Measurements from ENCODE around the gene PIGZ. TPM values are rescaled to one million over a fixed set of nuclear protein-coding genes. Genes with fewer than 3 reads are reported as not detected.

Gene PIGZ
- polyA plus RNA-seq, 1 donor = 56.8 TPM

GRCh38 chr3:196981657-196982056 is 13.0 kb upstream of the PIGZ start:
- no peak for DNase-seq
- WGBS (ENCODE audit: insufficient coverage, low lambda C conversion rate) = no CpG with 5 or more reads among the region's 13 CpGs
- H3K27me3 ChIP-seq (ENCODE audit: control insufficient read depth, insufficient read depth, low read length) = no peaks in the 10 kb centered on the region
- H3K27ac ChIP-seq (ENCODE audit: low read length) = no peak overlapping the region
- H3K36me3 ChIP-seq (ENCODE audit: control insufficient read depth, insufficient read depth, low read length) = no peaks in the 10 kb centered on the region
- peaks cover 37% of the 10 kb centered on the region for H3K9me3 ChIP-seq (ENCODE audit: control insufficient read depth, low read depth, low read length)
- no peak overlapping the region for H3K4me3 ChIP-seq (ENCODE audit: low read length)
- peaks cover 36% of the 10 kb centered on the region for H3K4me1 ChIP-seq (ENCODE audit: control insufficient read depth, insufficient read depth, low read length)

GRCh38 chr3:196979545-196979944 is 10.9 kb upstream of the PIGZ start:
- WGBS (ENCODE audit: insufficient coverage, low lambda C conversion rate) = 60% methylated on average over 1 of the region's 10 CpGs
- Histone ChIP-seq H3K4me1 (ENCODE audit: control insufficient read depth, insufficient read depth, low read length) (peaks cover 21% of the 10 kb centered on the region), H3K27ac (ENCODE audit: low read length) (peak overlapping the region; percentile 87), H3K4me3 (ENCODE audit: low read length) (no peak overlapping the region), H3K27me3 (ENCODE audit: control insufficient read depth, insufficient read depth, low read length) (no peaks in the 10 kb centered on the region), H3K36me3 (ENCODE audit: control insufficient read depth, insufficient read depth, low read length) (no peaks in the 10 kb centered on the region), H3K9me3 (ENCODE audit: control insufficient read depth, low read depth, low read length) (peaks cover 34% of the 10 kb centered on the region)
- DNase-seq = peak; percentile 83 to 92

GRCh38 chr3:196976941-196977340 is 8.3 kb upstream of the PIGZ start:
- Histone ChIP-seq H3K27me3 (ENCODE audit: control insufficient read depth, insufficient read depth, low read length) (no peaks in the 10 kb centered on the region), H3K4me3 (ENCODE audit: low read length) (no peak overlapping the region), H3K36me3 (ENCODE audit: control insufficient read depth, insufficient read depth, low read length) (no peaks in the 10 kb centered on the region), H3K4me1 (ENCODE audit: control insufficient read depth, insufficient read depth, low read length) (peaks cover 19% of the 10 kb centered on the region), H3K27ac (ENCODE audit: low read length) (no peak overlapping the region), H3K9me3 (ENCODE audit: control insufficient read depth, low read depth, low read length) (peaks cover 19% of the 10 kb centered on the region)
- no CpG with 5 or more reads among the region's 11 CpGs for WGBS (ENCODE audit: insufficient coverage, low lambda C conversion rate)
- no peak for DNase-seq

- H3K36me3 ChIP-seq (ENCODE audit: control insufficient read depth, insufficient read depth, low read length) = no peaks in the 10 kb centered on the region
- DNase-seq = no peak
- no CpG with 5 or more reads among the region's 4 CpGs for WGBS (ENCODE audit: insufficient coverage, low lambda C conversion rate)
Observed at GRCh38 chr3:196975349-196975748, 6.7 kb upstream of the PIGZ start.

GRCh38 chr3:196974661-196975060 is 6.0 kb upstream of the PIGZ start:
- Histone ChIP-seq H3K27ac (ENCODE audit: low read length) (no peak overlapping the region), H3K4me1 (ENCODE audit: control insufficient read depth, insufficient read depth, low read length) (peaks cover 17% of the 10 kb centered on the region), H3K27me3 (ENCODE audit: control insufficient read depth, insufficient read depth, low read length) (peaks cover 4% of the 10 kb centered on the region), H3K36me3 (ENCODE audit: control insufficient read depth, insufficient read depth, low read length) (no peaks in the 10 kb centered on the region), H3K9me3 (ENCODE audit: control insufficient read depth, low read depth, low read length) (peaks cover 12% of the 10 kb centered on the region), H3K4me3 (ENCODE audit: low read length) (no peak overlapping the region)
- no peak for DNase-seq
- WGBS (ENCODE audit: insufficient coverage, low lambda C conversion rate) = 33% methylated on average over 1 of the region's 5 CpGs

More at GRCh38 chr3:196975349-196975748, 6.7 kb upstream of the PIGZ start:
- Histone ChIP-seq H3K27me3 (ENCODE audit: control insufficient read depth, insufficient read depth, low read length) (peaks cover 4% of the 10 kb centered on the region), H3K9me3 (ENCODE audit: control insufficient read depth, low read depth, low read length) (peaks cover 12% of the 10 kb centered on the region), H3K27ac (ENCODE audit: low read length) (peak overlapping the region; percentile 17), H3K4me3 (ENCODE audit: low read length) (no peak overlapping the region), H3K4me1 (ENCODE audit: control insufficient read depth, insufficient read depth, low read length) (peaks cover 19% of the 10 kb centered on the region)

GRCh38 chr3:196971094-196971698 is 2.6 kb upstream of the PIGZ start:
- no peak for DNase-seq
- Histone ChIP-seq H3K36me3 (ENCODE audit: control insufficient read depth, insufficient read depth, low read length) (peaks cover 15% of the 10 kb centered on the region), H3K4me1 (ENCODE audit: control insufficient read depth, insufficient read depth, low read length) (peaks cover 14% of the 10 kb centered on the region), H3K9me3 (ENCODE audit: control insufficient read depth, low read depth, low read length) (peaks cover 31% of the 10 kb centered on the region), H3K27me3 (ENCODE audit: control insufficient read depth, insufficient read depth, low read length) (peaks cover 25% of the 10 kb centered on the region), H3K27ac (ENCODE audit: low read length) (no peak overlapping the region), H3K4me3 (ENCODE audit: low read length) (no peak overlapping the region)
- no CpG with 5 or more reads among the region's 7 CpGs for WGBS (ENCODE audit: insufficient coverage, low lambda C conversion rate)

GRCh38 chr3:196970547-196971093 is 2.0 kb upstream of the PIGZ start:
- Histone ChIP-seq H3K36me3 (ENCODE audit: control insufficient read depth, insufficient read depth, low read length) (peaks cover 20% of the 10 kb centered on the region), H3K9me3 (ENCODE audit: control insufficient read depth, low read depth, low read length) (peaks cover 36% of the 10 kb centered on the region), H3K27ac (ENCODE audit: low read length) (no peak overlapping the region), H3K4me1 (ENCODE audit: control insufficient read depth, insufficient read depth, low read length) (peaks cover 14% of the 10 kb centered on the region), H3K27me3 (ENCODE audit: control insufficient read depth, insufficient read depth, low read length) (peaks cover 30% of the 10 kb centered on the region), H3K4me3 (ENCODE audit: low read length) (no peak overlapping the region)
- no peak for DNase-seq
- WGBS (ENCODE audit: insufficient coverage, low lambda C conversion rate) = no CpG with 5 or more reads among the region's 15 CpGs

GRCh38 chr3:196969660-196970546 is 1.3 kb upstream of the PIGZ start:
- peak in 1 of 2 donors; percentile 83 for DNase-seq
- no peak overlapping the region for H3K4me3 ChIP-seq (ENCODE audit: low read length)
- H3K27me3 ChIP-seq (ENCODE audit: control insufficient read depth, insufficient read depth, low read length) = peaks cover 30% of the 10 kb centered on the region
- H3K27ac ChIP-seq (ENCODE audit: low read length) = no peak overlapping the region
- peaks cover 27% of the 10 kb centered on the region for H3K36me3 ChIP-seq (ENCODE audit: control insufficient read depth, insufficient read depth, low read length)
- peaks cover 14% of the 10 kb centered on the region for H3K4me1 ChIP-seq (ENCODE audit: control insufficient read depth, insufficient read depth, low read length)
- H3K9me3 ChIP-seq (ENCODE audit: control insufficient read depth, low read depth, low read length) = peaks cover 43% of the 10 kb centered on the region
- no CpG with 5 or more reads among the region's 100 CpGs for WGBS (ENCODE audit: insufficient coverage, low lambda C conversion rate)

GRCh38 chr3:196969134-196969659 is 564 bp upstream of the PIGZ start:
- peak overlapping the region; percentile 78 for H3K27ac ChIP-seq (ENCODE audit: low read length)
- H3K27me3 ChIP-seq (ENCODE audit: control insufficient read depth, insufficient read depth, low read length) = peaks cover 30% of the 10 kb centered on the region
- H3K36me3 ChIP-seq (ENCODE audit: control insufficient read depth, insufficient read depth, low read length) = peaks cover 30% of the 10 kb centered on the region
- peak in 1 of 2 donors; percentile 76 for DNase-seq
- peaks cover 48% of the 10 kb centered on the region for H3K9me3 ChIP-seq (ENCODE audit: control insufficient read depth, low read depth, low read length)
- H3K4me1 ChIP-seq (ENCODE audit: control insufficient read depth, insufficient read depth, low read length) = peaks cover 14% of the 10 kb centered on the region
- peak overlapping the region; percentile 52 for H3K4me3 ChIP-seq (ENCODE audit: low read length)
- no CpG with 5 or more reads among the region's 72 CpGs for WGBS (ENCODE audit: insufficient coverage, low lambda C conversion rate)

Measured in large intestine (tissue), 3 donors.